B cell (primary cell): ENCODE data around the gene INTS7. TPM values are rescaled to one million over a fixed set of nuclear protein-coding genes. Genes with fewer than 3 reads are reported as not detected.
"Not testable (repeated sequence)": the region's sequence is repeated elsewhere in the genome, so short reads cannot be mapped to it uniquely, and the experiment has no call there.

Source experiments
- ATAC-seq: fragments of 200-7000 bp; cut with Tn5 transposase; one replicate; pipeline ENCODE4 v1.10.0; 2021; ENCODE audit warnings: low read depth, mild to moderate bottlenecking, moderate number of reproducible peaks, moderate library complexity
- CTCF ChIA-PET: fragments of 350-600 bp; sonication (Branson Sonifier 250); formaldehyde crosslinking; loops from one replicate; lab custom pipeline; 2021; ENCODE audit warnings: antibody characterized with exemption, inconsistent platforms; lab: Charles Lee
- POLR2A ChIA-PET: fragments of 350-600 bp; sonication (Branson Sonifier 250); formaldehyde crosslinking; loops from one replicate; lab custom pipeline; 2021; ENCODE audit warnings: antibody characterized with exemption; lab: Charles Lee
- DNase-seq: peaks from one replicate; pipeline ENCODE4 v3.0.0; 2013
- H2AFZ ChIP-seq: 2 replicates; pipeline ENCODE4 v1.6.1; 2012; ENCODE audit warnings: mild to moderate bottlenecking, low read depth, low read length; ENCODE audit not compliant: insufficient read depth, poor library complexity, severe bottlenecking
- H3K27ac ChIP-seq, 2 donors: 1 replicate in 1 of 2; 2 replicates in 1 of 2; pipeline ENCODE4 v1.5.1; 2012 to 2013; ENCODE audit warnings: low read length in 2 of 2, mild to moderate bottlenecking in 2 of 2, moderate library complexity in 1 of 2
- H3K27me3 ChIP-seq, 4 experiments: fragments of 200-600 bp in 1 of 4; sonication (generic) in 1 of 4; replicated peaks in 1 of 4; 1 replicate in 2 of 4; 2 replicates in 2 of 4; pipeline versions ENCODE4 v1.6.1 to v1.7.0; 2013 to 2016; ENCODE audit warnings: low read length in 3 of 4, mild to moderate bottlenecking in 2 of 4, mixed read lengths in 1 of 4, moderate library complexity in 1 of 4; ENCODE audit not compliant: insufficient read depth in 4 of 4, control insufficient read depth in 3 of 4; ENCODE audit errors: control extremely low read depth in 1 of 4
- H3K36me3 ChIP-seq, 2 experiments: replicated peaks in 1 of 2; 1 replicate in 1 of 2; 2 replicates in 1 of 2; pipeline versions ENCODE4 v1.6.1 to v1.7.1; 2013; ENCODE audit warnings: low read length in 1 of 2; ENCODE audit not compliant: insufficient read depth in 2 of 2, control insufficient read depth in 1 of 2; ENCODE audit errors: control extremely low read depth in 1 of 2, extremely low read depth in 1 of 2
- H3K4me1 ChIP-seq, 2 donors: fragments of 200-600 bp in 1 of 2; sonication (generic) in 1 of 2; 1 replicate in 1 of 2; 2 replicates in 1 of 2; pipeline versions ENCODE4 v1.5.1 to v1.6.1; 2013 to 2017; ENCODE audit warnings: low read length in 2 of 2; ENCODE audit not compliant: control insufficient read depth in 2 of 2, insufficient read depth in 2 of 2
- H3K4me2 ChIP-seq: replicated peaks from 2 replicates; pipeline ENCODE3; 2012; ENCODE audit warnings: mild to moderate bottlenecking, low read depth, low read length; ENCODE audit not compliant: poor library complexity, severe bottlenecking
- H3K4me3 ChIP-seq, 5 experiments: fragments of 200-600 bp in 1 of 5; sonication (generic) in 1 of 5; 1 replicate in 3 of 5; 2 replicates in 2 of 5; pipeline versions ENCODE4 v1.5.1 to v1.7.0; 2011 to 2016; ENCODE audit warnings: low read length in 4 of 5, mild to moderate bottlenecking in 4 of 5, low read depth in 2 of 5, control low read depth in 1 of 5, moderate library complexity in 1 of 5; ENCODE audit not compliant: insufficient read depth in 1 of 5; ENCODE audit errors: control extremely low read depth in 1 of 5, extremely low read depth in 1 of 5
- H3K79me2 ChIP-seq: fragments of 200-600 bp; sonication (generic); one replicate; pipeline ENCODE4 v1.6.0; 2016; ENCODE audit warnings: low read length; ENCODE audit not compliant: control insufficient read depth, insufficient read depth
- H3K9ac ChIP-seq: fragments of 200-600 bp; sonication (generic); 2 replicates; pipeline ENCODE4 v1.6.1; 2017; ENCODE audit warnings: mild to moderate bottlenecking, low read length, moderate library complexity
- H3K9me3 ChIP-seq, 3 donors: one replicate each; pipeline versions ENCODE4 v1.6.1 to v1.7.1; 2013; ENCODE audit warnings: low read length in 2 of 3; ENCODE audit not compliant: control insufficient read depth in 2 of 3, insufficient read depth in 1 of 3; ENCODE audit errors: control extremely low read depth in 1 of 3
- H4K20me1 ChIP-seq: 2 replicates; pipeline ENCODE4 v1.6.0; 2012; ENCODE audit warnings: mild to moderate bottlenecking, low read length; ENCODE audit not compliant: insufficient read depth, control insufficient read depth, poor library complexity, severe bottlenecking
- H3K27ac Mint-ChIP-seq: one replicate; pipeline ENCODE4 v1.8.0; 2021; ENCODE audit warnings: mixed read lengths
- H3K27me3 Mint-ChIP-seq: one replicate; pipeline ENCODE4 v1.8.0; 2021; ENCODE audit warnings: mixed read lengths
- H3K4me1 Mint-ChIP-seq: one replicate; pipeline ENCODE4 v1.8.0; 2021; ENCODE audit warnings: mixed read lengths
- H3K4me3 Mint-ChIP-seq: one replicate; pipeline ENCODE4 v1.8.0; 2021; ENCODE audit warnings: mixed read lengths
- H3K9me3 Mint-ChIP-seq: one replicate; pipeline ENCODE4 v1.8.0; 2022; ENCODE audit warnings: mixed read lengths; ENCODE audit not compliant: insufficient read depth
- CTCF ChIP-seq: fragments of 200-600 bp; IDR thresholded peaks from one replicate; pipeline ENCODE4 v1.8.0; 2022; ENCODE audit warnings: antibody characterized with exemption, mild to moderate bottlenecking
- EZH2 ChIP-seq: IDR thresholded peaks from 2 replicates; pipeline ENCODE4 v1.6.1; 2012; ENCODE audit warnings: borderline replicate concordance, low read depth, mild to moderate bottlenecking, moderate library complexity, low read length; ENCODE audit not compliant: insufficient read depth, poor library complexity, severe bottlenecking
- WGBS: methylation state at CpG from one replicate; pipeline ENCODE4 v1.1.5; 2013; ENCODE audit warnings: missing lambda C conversion rate; ENCODE audit not compliant: insufficient coverage; 5-methylcytosine and 5-hydroxymethylcytosine counted together
- intact Hi-C: fragments of 100-400 bp; cut with micrococcal nuclease; formaldehyde crosslinking; loops from one replicate; pipeline ENCODE4 v1.10.0; 2022
- polyA plus RNA-seq: library from polyadenylated mRNA; depleted of rRNA; stranded (reverse); fragments of >200 nt; gene quantifications from 2 replicates; pipeline ENCODE4 v1.2.3, GENCODE V29; 2012
- total RNA-seq, 2 donors: library from RNA; stranded (reverse); fragments of 120-200 nt in 1 of 2; gene quantifications; 1 replicate in 1 of 2; 2 replicates in 1 of 2; pipeline versions ENCODE4 v1.2.3 to v1.2.4, GENCODE V29; 2013 to 2022

Gene INTS7
- total and polyA plus RNA-seq, 2 donors (not counting 1 experiment from before 2014, with no cell fraction given) = 8.3 to 19.2 TPM

- POLR2A ChIA-PET, H3K27ac ChIP-seq, H3K27ac Mint-ChIP-seq, H3K9me3 ChIP-seq, H3K36me3 ChIP-seq, H3K4me3 Mint-ChIP-seq, CTCF ChIA-PET, H3K4me2 ChIP-seq, intact Hi-C loops, H3K9ac ChIP-seq, DNase-seq, H4K20me1 ChIP-seq, H2AFZ ChIP-seq, H3K4me1 Mint-ChIP-seq, H3K4me3 ChIP-seq, ATAC-seq, H3K27me3 Mint-ChIP-seq, H3K9me3 Mint-ChIP-seq, H3K27me3 ChIP-seq, H3K79me2 ChIP-seq: not testable (repeated sequence)
- peaks cover 4 to 10% of the 10 kb centered on the region in 2 donors for H3K4me1 ChIP-seq
- no CpG with 5 or more reads among the region's 4 CpGs for WGBS
Observed at GRCh38 chr1:211953543-211953942, 81.8 kb downstream of the INTS7 start.

GRCh38 chr1:211952299-211952698, 83.1 kb downstream of the INTS7 start:
- Histone ChIP-seq H3K79me2 (no peaks in the 10 kb centered on the region), H3K4me1 (peaks cover 4 to 10% of the 10 kb centered on the region in 2 donors), H3K4me3 (no peak overlapping the region), H3K27ac (no peak overlapping the region), H3K36me3 (peaks cover 1 to 9% of the 10 kb centered on the region in 2 experiments), H3K9me3 (no peaks in the 10 kb centered on the region), H3K9ac (no peak overlapping the region), H3K27me3 (no peaks in the 10 kb centered on the region), H2AFZ (no peak overlapping the region), H3K4me2 (no peak overlapping the region), H4K20me1 (no peaks in the 10 kb centered on the region)
- POLR2A ChIA-PET = no interaction called here
- H3K9me3 Mint-ChIP-seq = no peaks in the 10 kb centered on the region
- no CpG with 5 or more reads among the region's 2 CpGs for WGBS
- DNase-seq (no peak), ATAC-seq (no peak)
- CTCF ChIA-PET = no interaction called here
- no peaks in the 10 kb centered on the region for H3K27me3 Mint-ChIP-seq
- TF ChIP-seq EZH2 (no peak), CTCF (no peak)
- H3K27ac Mint-ChIP-seq = no peak overlapping the region
- H3K4me3 Mint-ChIP-seq = no peak overlapping the region
- intact Hi-C loops = no loop called here
- H3K4me1 Mint-ChIP-seq = no peaks in the 10 kb centered on the region
